Ishikawa (cell line): ENCODE results near the gene IFI30.

Experiments
- EGR1 ChIP-seq: IDR thresholded peaks from 2 replicates; pipeline ENCODE4 v1.6.1; 2012
- EP300 ChIP-seq: IDR thresholded peaks from 2 replicates; pipeline ENCODE4 v1.6.1; 2012; ENCODE audit warnings: borderline replicate concordance
- RAD21 ChIP-seq: IDR thresholded peaks from 2 replicates; pipeline ENCODE4 v1.6.1; 2012; ENCODE audit warnings: low read depth
- USF1 ChIP-seq: IDR thresholded peaks from 2 replicates; pipeline ENCODE4 v1.6.1; 2012

GRCh38 chr19:18160971-18161635 lies 12.5 kb upstream of the IFI30 start:
- TF ChIP-seq EP300 = no peak
- TF ChIP-seq EGR1 = no peak
- peak; percentile 14; the same call in 1 of the 2 replicates for TF ChIP-seq RAD21
- no peak for TF ChIP-seq USF1
